GM13976 (cell line): ENCODE results near the gene KMT2C.

ENCODE experiments used
- DNase-seq: peaks from one replicate; pipeline ENCODE4 v3.0.0; 2012; ENCODE audit warnings: low spot score
- in situ Hi-C: fragments of 300-500 bp; cut with MboI; formaldehyde crosslinking; loops from one replicate; pipeline ENCODE4 v1.12.0; 2022; ENCODE audit warnings: low sequenced_read_pairs, mixed read lengths, inconsistent platforms; ENCODE audit not compliant: unreplicated experiment
- TF ChIP-seq, protein P1 (sequence below): IDR thresholded peaks from 2 replicates; pipeline ENCODE4 v1.5.1; 2012; ENCODE audit warnings: borderline replicate concordance, mild to moderate bottlenecking; ENCODE audit not compliant: insufficient read depth; ENCODE audit errors: extremely low read depth, missing control alignments, control extremely low read depth

The KMT2C gene

DNA sequence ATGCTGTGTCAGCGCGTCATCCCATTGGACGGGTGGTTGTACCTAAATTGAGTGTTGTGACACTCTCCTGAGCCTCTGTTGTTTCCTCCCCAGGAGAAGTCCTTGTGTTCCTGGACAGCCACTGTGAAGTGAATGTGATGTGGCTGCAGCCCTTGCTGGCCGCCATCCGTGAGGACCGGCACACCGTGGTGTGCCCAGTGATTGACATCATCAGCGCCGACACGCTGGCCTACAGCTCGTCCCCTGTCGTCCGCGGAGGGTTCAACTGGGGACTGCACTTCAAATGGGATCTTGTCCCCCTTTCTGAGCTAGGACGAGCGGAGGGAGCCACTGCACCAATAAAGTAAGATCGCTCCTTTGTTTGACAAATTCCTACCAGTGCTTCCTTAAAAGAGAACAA is 327.9 kb downstream of the KMT2C start:
- in situ Hi-C loops: no loop called here
- no peak for DNase-seq
- TF ChIP-seq, protein P1, sequence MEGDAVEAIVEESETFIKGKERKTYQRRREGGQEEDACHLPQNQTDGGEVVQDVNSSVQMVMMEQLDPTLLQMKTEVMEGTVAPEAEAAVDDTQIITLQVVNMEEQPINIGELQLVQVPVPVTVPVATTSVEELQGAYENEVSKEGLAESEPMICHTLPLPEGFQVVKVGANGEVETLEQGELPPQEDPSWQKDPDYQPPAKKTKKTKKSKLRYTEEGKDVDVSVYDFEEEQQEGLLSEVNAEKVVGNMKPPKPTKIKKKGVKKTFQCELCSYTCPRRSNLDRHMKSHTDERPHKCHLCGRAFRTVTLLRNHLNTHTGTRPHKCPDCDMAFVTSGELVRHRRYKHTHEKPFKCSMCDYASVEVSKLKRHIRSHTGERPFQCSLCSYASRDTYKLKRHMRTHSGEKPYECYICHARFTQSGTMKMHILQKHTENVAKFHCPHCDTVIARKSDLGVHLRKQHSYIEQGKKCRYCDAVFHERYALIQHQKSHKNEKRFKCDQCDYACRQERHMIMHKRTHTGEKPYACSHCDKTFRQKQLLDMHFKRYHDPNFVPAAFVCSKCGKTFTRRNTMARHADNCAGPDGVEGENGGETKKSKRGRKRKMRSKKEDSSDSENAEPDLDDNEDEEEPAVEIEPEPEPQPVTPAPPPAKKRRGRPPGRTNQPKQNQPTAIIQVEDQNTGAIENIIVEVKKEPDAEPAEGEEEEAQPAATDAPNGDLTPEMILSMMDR: no peak

DNA sequence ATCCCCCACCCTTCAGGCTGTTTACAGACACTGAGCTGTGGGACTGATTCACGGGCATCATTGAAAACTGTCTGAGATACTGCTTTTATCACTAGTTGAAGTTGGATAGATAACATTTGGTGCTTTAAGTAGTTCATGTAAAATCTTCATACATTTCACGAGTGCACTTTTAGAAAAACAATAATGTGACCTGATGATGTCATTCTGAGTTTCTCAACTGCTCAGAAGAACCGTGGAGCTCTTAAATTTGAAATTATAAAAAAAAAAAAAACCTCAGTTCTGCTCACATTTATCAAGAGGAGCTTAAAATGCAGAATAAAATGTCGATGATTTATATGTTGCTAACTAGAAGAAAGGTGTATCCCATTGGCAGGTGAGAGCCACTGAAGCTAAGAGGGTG is 328.8 kb downstream of the KMT2C start:
- in situ Hi-C loops: no loop called here

DNA sequence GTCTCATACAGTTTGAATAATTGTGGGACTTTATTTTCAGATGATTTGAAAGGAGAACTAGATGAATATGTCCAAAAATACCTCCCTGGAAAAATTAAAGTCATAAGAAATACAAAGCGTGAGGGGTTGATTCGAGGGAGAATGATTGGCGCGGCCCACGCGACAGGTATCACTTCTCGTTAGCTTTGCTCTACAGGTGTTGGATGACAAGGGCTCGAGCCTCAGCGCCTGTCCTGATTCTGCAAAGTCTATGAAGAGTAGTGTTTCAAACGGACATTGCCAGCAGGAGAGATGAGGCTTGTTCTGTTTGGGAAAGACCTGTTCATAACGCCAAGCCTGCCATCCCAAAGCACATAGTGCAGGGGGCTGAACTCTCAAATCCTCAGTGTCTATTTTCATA is 330.6 kb downstream of the KMT2C start:
- DNase-seq: no peak
- TF ChIP-seq, protein P1: no peak
- in situ Hi-C loops: no loop called here

More for the DNA sequence above, 328.8 kb downstream of the KMT2C start:
- no peak for DNase-seq
- TF ChIP-seq, protein P1: no peak

DNA sequence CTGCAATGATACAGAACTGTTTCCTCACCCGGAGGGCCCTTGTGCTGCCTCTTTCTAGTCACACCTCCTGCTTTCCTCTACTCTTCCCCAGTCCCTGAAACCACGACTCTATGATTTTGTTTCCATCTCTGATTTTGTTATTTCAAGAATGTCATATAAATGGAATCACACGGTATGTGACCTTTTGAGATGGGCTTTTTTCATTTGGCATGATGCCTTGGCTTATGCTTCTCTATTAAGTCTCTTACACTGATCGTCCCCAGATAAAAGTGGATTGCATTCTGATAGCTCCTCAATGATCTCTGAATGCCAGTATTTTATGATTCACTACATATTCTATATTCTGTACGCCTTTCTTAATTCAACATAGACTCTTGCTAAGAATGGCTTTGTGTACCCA is 332.1 kb downstream of the KMT2C start:
- TF ChIP-seq, protein P1: no peak
- no peak for DNase-seq
- in situ Hi-C loops: no loop called here

DNA sequence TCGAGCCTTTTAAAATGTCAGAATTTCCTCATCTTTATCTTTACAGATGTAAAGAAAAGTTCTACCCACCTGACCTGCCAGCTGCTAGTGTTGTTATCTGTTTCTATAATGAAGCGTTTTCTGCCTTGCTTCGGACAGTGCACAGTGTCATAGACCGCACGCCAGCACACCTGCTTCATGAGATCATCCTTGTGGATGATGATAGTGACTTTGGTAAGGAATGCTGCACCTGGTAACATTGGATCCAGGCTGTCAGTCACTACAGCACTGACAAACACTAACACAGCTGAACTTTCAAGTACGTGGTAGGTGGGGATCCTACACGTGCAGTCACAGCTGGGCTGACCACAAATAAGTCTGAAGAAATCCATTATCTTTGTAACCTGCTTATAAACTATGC is 332.7 kb downstream of the KMT2C start:
- in situ Hi-C loops: no loop called here
- TF ChIP-seq, protein P1: no peak
- DNase-seq: no peak

DNA sequence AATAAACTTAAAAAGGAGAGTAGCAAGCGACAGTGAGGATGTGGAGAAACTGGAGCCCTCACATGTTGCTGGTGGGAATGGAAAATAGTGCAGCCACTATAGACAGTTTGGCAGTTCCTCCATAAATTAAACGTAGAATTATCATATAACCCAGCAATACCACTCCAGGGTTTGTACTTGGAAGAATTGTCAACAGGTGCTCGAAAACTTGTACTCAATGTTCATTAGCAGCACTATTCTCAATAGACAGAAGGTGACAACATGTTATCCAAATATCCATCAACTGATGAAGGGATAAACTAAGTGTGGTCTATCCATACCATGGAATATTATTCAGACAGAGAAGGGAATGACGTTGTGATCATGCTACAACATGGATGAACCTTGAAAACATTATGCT is 338.5 kb downstream of the KMT2C start:
- no peak for DNase-seq
- TF ChIP-seq, protein P1: no peak
- in situ Hi-C loops: no loop called here

DNA sequence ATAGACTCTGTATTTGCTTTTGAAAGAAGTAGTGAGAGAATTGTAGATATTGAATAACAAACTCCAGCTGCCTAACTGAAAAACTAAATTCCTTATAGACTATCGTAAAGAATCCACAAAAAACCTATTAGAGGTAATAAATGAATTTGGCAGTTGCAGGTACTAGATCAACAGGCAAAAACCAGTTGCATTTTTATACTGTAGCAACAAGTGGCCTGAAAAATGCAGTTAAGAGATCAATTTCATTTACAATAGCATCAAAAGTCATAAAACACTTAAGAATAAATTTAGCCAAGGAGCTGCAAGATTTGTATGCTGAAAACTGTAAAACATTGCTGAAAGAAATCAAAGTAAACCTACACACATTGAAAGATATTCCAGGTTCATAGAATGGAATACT is 340.0 kb downstream of the KMT2C start:
- DNase-seq: no peak
- TF ChIP-seq, protein P1: no peak
- in situ Hi-C loops: no loop called here
